Lung (tissue), 12 donors: ENCODE measurements around the gene GPATCH3. TPM values are rescaled to one million over a fixed set of nuclear protein-coding genes. Genes with fewer than 3 reads are reported as not detected.

Experiments used
- ATAC-seq: fragments of 200-7000 bp; cut with Tn5 transposase; one replicate; pipeline ENCODE4 v1.9.1; 2020; ENCODE audit warnings: moderate number of reproducible peaks; ENCODE audit not compliant: insufficient read depth, low FRiP score
- DNase-seq, 3 donors: peaks; one replicate each; pipeline ENCODE4 v3.0.0-alpha.2; 2013 to 2017
- H3K27ac ChIP-seq, 2 donors: one replicate each; pipeline ENCODE4 v1.5.1; 2013; ENCODE audit warnings: mild to moderate bottlenecking in 2 of 2, moderate library complexity in 2 of 2, control low read depth in 1 of 2, inconsistent platforms in 1 of 2, low read depth in 1 of 2, low read length in 1 of 2
- H3K27me3 ChIP-seq, 3 donors: one replicate each; pipeline ENCODE4 v1.5.1; 2013; ENCODE audit warnings: low read length in 2 of 3; ENCODE audit not compliant: control insufficient read depth in 3 of 3, insufficient read depth in 3 of 3
- H3K36me3 ChIP-seq, 4 donors: one replicate each; pipeline ENCODE4 v1.5.1; 2013; ENCODE audit warnings: low read length in 4 of 4, mild to moderate bottlenecking in 1 of 4, moderate library complexity in 1 of 4; ENCODE audit not compliant: control insufficient read depth in 4 of 4, insufficient read depth in 4 of 4
- H3K4me1 ChIP-seq, 5 donors: one replicate each; pipeline ENCODE4 v1.5.1; 2013; ENCODE audit warnings: low read length in 5 of 5, mild to moderate bottlenecking in 2 of 5, moderate library complexity in 1 of 5; ENCODE audit not compliant: control insufficient read depth in 5 of 5, insufficient read depth in 5 of 5
- H3K4me3 ChIP-seq: one replicate; pipeline ENCODE4 v1.5.1; 2013; ENCODE audit warnings: mild to moderate bottlenecking, control low read depth, moderate library complexity
- H3K9ac ChIP-seq, 2 donors: one replicate each; pipeline ENCODE4 v1.5.1; 2013; ENCODE audit warnings: low read length in 2 of 2, control low read depth in 1 of 2; ENCODE audit not compliant: insufficient read depth in 1 of 2
- H3K9me3 ChIP-seq, 4 donors: one replicate each; pipeline ENCODE4 v1.5.1; 2013; ENCODE audit warnings: low read length in 3 of 4, mild to moderate bottlenecking in 1 of 4, moderate library complexity in 1 of 4; ENCODE audit not compliant: control insufficient read depth in 4 of 4, insufficient read depth in 3 of 4
- CTCF ChIP-seq: IDR thresholded peaks from 2 replicates; pipeline ENCODE4 v1.5.1; 2012; ENCODE audit warnings: mild to moderate bottlenecking; ENCODE audit errors: control extremely low read depth, extremely low read depth
- WGBS, 2 donors: extraction: QIAGEN DNeasy Blood & Tissue Kit; methylation state at CpG; one replicate each; pipeline ENCODE4 v1.1.7; 2013; 5-methylcytosine and 5-hydroxymethylcytosine counted together
- polyA plus RNA-seq, 2 donors: library from polyadenylated mRNA; stranded (reverse); fragments of 200-250 nt; gene quantifications; one replicate each; pipeline ENCODE4 v1.2.1, GENCODE V29; 2013
- total RNA-seq, 2 donors: library from RNA; depleted of rRNA in 1 of 2; stranded (reverse); fragments of >200 nt in 1 of 2; gene quantifications; one replicate each; pipeline ENCODE4 v1.2.1, GENCODE V29; 2014 to 2021
- donor health status: control.
- donor health status: control.
- donor health status: Bipolar disorder and iron deficiency.
- donor health status: healthy.
- donor health status: DM: yes; HTN: yes; CAD: no.

The GPATCH3 gene
- total and polyA plus RNA-seq, 4 donors, result 10.4 to 17.5 (median 14.1) TPM

DNA sequence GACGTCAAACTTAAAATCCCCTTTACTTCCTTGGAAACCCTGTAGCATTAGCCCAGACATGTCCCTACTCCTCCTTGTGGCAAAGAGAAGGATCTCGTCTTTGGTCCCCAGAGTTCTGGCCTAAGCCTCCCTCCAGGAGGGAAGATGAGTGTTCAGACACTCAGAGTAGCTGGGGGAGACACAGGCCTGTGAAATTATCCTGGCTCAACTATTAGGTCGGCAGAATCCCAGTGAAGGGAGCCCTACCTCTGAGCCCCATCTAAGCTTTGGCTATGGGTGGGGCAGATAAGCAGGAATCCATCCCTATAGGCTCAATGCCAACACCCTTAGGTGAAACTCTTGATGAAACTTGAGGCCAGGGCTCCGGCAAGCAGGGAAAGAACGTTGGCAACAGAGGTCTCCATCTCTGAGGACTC lies 39.0 kb downstream of the GPATCH3 start:
- H3K27me3 ChIP-seq, result no peaks in the 10 kb centered on the region
- DNase-seq, result no peak
- no peaks in the 10 kb centered on the region for H3K9me3 ChIP-seq
- peak overlapping the region in 1 of 2 donors; percentile 23 for H3K27ac ChIP-seq
- no peak for ATAC-seq
- 65 to 77% methylated on average over 5 of the region's 5 CpGs for WGBS, 2 donors
- peaks cover 0 to 12% (median 0%) of the 10 kb centered on the region in 5 donors for H3K4me1 ChIP-seq
- H3K9ac ChIP-seq, result no peak overlapping the region
- TF ChIP-seq CTCF, result no peak
- H3K36me3 ChIP-seq, result peaks cover 0 to 5% (median 0%) of the 10 kb centered on the region in 4 donors
- H3K4me3 ChIP-seq, result no peak overlapping the region

- WGBS, 2 donors, result 95 to 97% methylated on average over 7 of the region's 7 CpGs
- no peak overlapping the region for H3K9ac ChIP-seq
Measured at GRCh38 chr1:26858891-26859640, 41.2 kb downstream of the GPATCH3 start.

GRCh38 chr1:26858160-26858559 lies 42.1 kb downstream of the GPATCH3 start:
- DNase-seq (no peak), ATAC-seq (no peak)
- WGBS, 2 donors, result 91 to 95% methylated on average over 4 of the region's 4 CpGs
- TF ChIP-seq CTCF, result no peak
- no peak overlapping the region for H3K27ac ChIP-seq
- no peak overlapping the region for H3K9ac ChIP-seq
- no peaks in the 10 kb centered on the region for H3K4me1 ChIP-seq
- H3K27me3 ChIP-seq, result no peaks in the 10 kb centered on the region
- no peak overlapping the region for H3K4me3 ChIP-seq
- H3K36me3 ChIP-seq, result peaks cover 0 to 31% (median 9%) of the 10 kb centered on the region in 4 donors
- H3K9me3 ChIP-seq, result no peaks in the 10 kb centered on the region

More at GRCh38 chr1:26858891-26859640, 41.2 kb downstream of the GPATCH3 start:
- no peak for DNase-seq
- Histone ChIP-seq H3K27ac (no peak overlapping the region), H3K27me3 (no peaks in the 10 kb centered on the region), H3K9me3 (no peaks in the 10 kb centered on the region), H3K4me1 (peaks cover 0 to 2% (median 0%) of the 10 kb centered on the region in 5 donors), H3K4me3 (no peak overlapping the region), H3K36me3 (peaks cover 0 to 24% (median under 1%) of the 10 kb centered on the region in 4 donors)
- ATAC-seq, result no peak
- no peak for TF ChIP-seq CTCF
